GM23338 (cell line): ENCODE data around the gene HDAC11. TPM values are rescaled to one million over a fixed set of nuclear protein-coding genes. Genes with fewer than 3 reads are reported as not detected.

Experiments
- ATAC-seq: fragments of 200-7000 bp; cut with Tn5 transposase; 3 replicates; pipeline ENCODE4 v1.9.1; 2020
- DNase-seq: peaks from one replicate; pipeline ENCODE4 v3.0.0-alpha.2; 2015; ENCODE audit warnings: low spot score
- H2AFZ ChIP-seq: fragments of 200-600 bp; sonication (generic); 2 replicates; pipeline ENCODE4 v1.8.0; 2016; ENCODE audit warnings: antibody characterized with exemption, mild to moderate bottlenecking, moderate library complexity
- H3F3A ChIP-seq: fragments of 200-600 bp; sonication (generic); replicated peaks from 2 replicates; pipeline ENCODE4 v1.8.0; 2017; ENCODE audit warnings: antibody characterized with exemption, mixed run types, low read depth
- H3K27ac ChIP-seq: fragments of 200-600 bp; sonication (generic); 2 replicates; pipeline ENCODE4 v1.6.1; 2016; ENCODE audit warnings: low read depth
- H3K27me3 ChIP-seq: fragments of 200-600 bp; sonication (generic); 2 replicates; pipeline ENCODE4 v1.8.0; 2016; ENCODE audit warnings: mild to moderate bottlenecking, mixed run types, moderate library complexity; ENCODE audit not compliant: insufficient read depth
- H3K36me3 ChIP-seq: fragments of 200-600 bp; sonication (generic); 2 replicates; pipeline ENCODE4 v1.8.0; 2016; ENCODE audit warnings: mild to moderate bottlenecking; ENCODE audit not compliant: insufficient read depth
- H3K4me1 ChIP-seq: fragments of 200-600 bp; sonication (generic); 2 replicates; pipeline ENCODE4 v1.8.0; 2016; ENCODE audit warnings: mild to moderate bottlenecking, moderate library complexity; ENCODE audit not compliant: insufficient read depth
- H3K4me2 ChIP-seq: fragments of 200-600 bp; sonication (generic); 2 replicates; pipeline ENCODE4 v1.7.1; 2017; ENCODE audit warnings: mixed run types
- H3K4me3 ChIP-seq: fragments of 200-600 bp; sonication (generic); 2 replicates; pipeline ENCODE4 v1.6.1; 2016; ENCODE audit warnings: mixed run types
- H3K79me2 ChIP-seq: fragments of 200-600 bp; sonication (generic); replicated peaks from 2 replicates; pipeline ENCODE4 v1.8.0; 2017; ENCODE audit warnings: mild to moderate bottlenecking; ENCODE audit not compliant: insufficient read depth
- H3K9me2 ChIP-seq: fragments of 200-600 bp; sonication (generic); 2 replicates; pipeline ENCODE4 v1.8.0; 2017; ENCODE audit not compliant: insufficient read depth
- H4K20me1 ChIP-seq: fragments of 200-600 bp; sonication (generic); replicated peaks from 2 replicates; pipeline ENCODE4 v1.8.0; 2017; ENCODE audit warnings: mild to moderate bottlenecking; ENCODE audit not compliant: insufficient read depth
- H3K27ac Mint-ChIP-seq: 2 replicates; pipeline ENCODE4 v1.8.0; 2020; ENCODE audit warnings: inconsistent platforms, mild to moderate bottlenecking, moderate library complexity, mixed read lengths
- H3K27me3 Mint-ChIP-seq: 3 replicates; pipeline ENCODE4 v1.8.0; 2022; ENCODE audit warnings: low read depth, mild to moderate bottlenecking, moderate library complexity, mixed read lengths, inconsistent platforms; ENCODE audit not compliant: insufficient read depth, poor library complexity
- H3K36me3 Mint-ChIP-seq: 3 replicates; pipeline ENCODE4 v1.8.0; 2021; ENCODE audit warnings: low read depth, mild to moderate bottlenecking, inconsistent platforms, moderate library complexity, mixed read lengths
- H3K4me1 Mint-ChIP-seq: 3 replicates; pipeline ENCODE4 v1.8.0; 2020; ENCODE audit warnings: mild to moderate bottlenecking, inconsistent platforms, mixed read lengths
- H3K4me3 Mint-ChIP-seq: 3 replicates; pipeline ENCODE4 v1.8.0; 2021; ENCODE audit warnings: moderate library complexity, mild to moderate bottlenecking, inconsistent platforms, mixed read lengths
- H3K9me3 Mint-ChIP-seq: 3 replicates; pipeline ENCODE4 v1.8.0; 2020; ENCODE audit warnings: moderate library complexity, mild to moderate bottlenecking, inconsistent platforms, mixed read lengths
- CREB1 ChIP-seq: fragments of 250-450 bp; sonication (Bioruptor Pico); IDR thresholded peaks from 2 replicates; pipeline ENCODE4 v1.5.0; 2020; ENCODE audit warnings: low read depth, mild to moderate bottlenecking, moderate library complexity
- EZH2 ChIP-seq: fragments of 200-600 bp; sonication (generic); IDR thresholded peaks from one replicate; pipeline ENCODE4 v1.8.0; 2017; ENCODE audit warnings: antibody characterized with exemption, mild to moderate bottlenecking, low read depth; ENCODE audit not compliant: unreplicated experiment
- EZH2phosphoT487 ChIP-seq: fragments of 200-600 bp; sonication (generic); IDR thresholded peaks from one replicate; pipeline ENCODE4 v1.8.1; 2018; ENCODE audit warnings: antibody characterized with exemption; ENCODE audit not compliant: unreplicated experiment
- JUNB ChIP-seq: IDR thresholded peaks from one replicate; pipeline ENCODE4 v1.6.1; 2016; ENCODE audit warnings: antibody characterized with exemption; ENCODE audit not compliant: unreplicated experiment
- NANOG ChIP-seq: IDR thresholded peaks from 2 replicates; pipeline ENCODE4 v1.6.1; 2016; ENCODE audit warnings: antibody characterized with exemption, borderline replicate concordance
- POLR2AphosphoS5 ChIP-seq: IDR thresholded peaks from 2 replicates; pipeline ENCODE4 v1.6.1; 2016; ENCODE audit warnings: antibody characterized with exemption, low read depth
- STAT1 ChIP-seq: IDR thresholded peaks from one replicate; pipeline ENCODE4 v1.6.1; 2016; ENCODE audit warnings: antibody characterized with exemption; ENCODE audit not compliant: unreplicated experiment
- ZNF114 ChIP-seq: fragments of 250-450 bp; sonication (Bioruptor Pico); IDR thresholded peaks from 2 replicates; pipeline ENCODE4 v1.5.0; 2020; ENCODE audit warnings: mild to moderate bottlenecking, moderate library complexity
- ZNF331 ChIP-seq: fragments of 250-450 bp; sonication (Bioruptor Pico); IDR thresholded peaks from 2 replicates; pipeline ENCODE4 v1.5.0; 2020; ENCODE audit warnings: low read depth, mild to moderate bottlenecking, moderate library complexity
- polyA plus RNA-seq: library from polyadenylated mRNA; unstranded; fragments of >200 nt; fragmentation: Nextera tagmentation; extraction: Ambion mirVana; gene quantifications from 2 replicates; pipeline ENCODE4 v1.2.1, GENCODE V29; 2016
- total RNA-seq: library from RNA; depleted of rRNA; stranded (reverse); fragments of >200 nt; shearing (Covaris generic); gene quantifications from 2 replicates; pipeline ENCODE4 v1.2.3, GENCODE V29; 2014
- TF ChIP-seq, protein P1 (sequence below): IDR thresholded peaks from 2 replicates; pipeline ENCODE4 v1.6.1; 2016; ENCODE audit warnings: antibody characterized with exemption
- TF ChIP-seq, protein P2 (sequence below): IDR thresholded peaks from one replicate; pipeline ENCODE4 v1.6.1; 2018; ENCODE audit warnings: antibody characterized with exemption; ENCODE audit not compliant: unreplicated experiment
- TF ChIP-seq, protein P3 (sequence below), 2 experiments: fragments of 200-600 bp in 1 of 2; sonication (generic) in 1 of 2; conservative IDR thresholded peaks; 2 replicates each; pipeline versions ENCODE4 v1.5.1 to v1.6.1; 2016 to 2017; ENCODE audit warnings: antibody characterized with exemption in 2 of 2, low read depth in 2 of 2, mild to moderate bottlenecking in 2 of 2, moderate library complexity in 1 of 2
- TF ChIP-seq, protein P4 (sequence below): fragments of 250-450 bp; sonication (Bioruptor Pico); IDR thresholded peaks from 2 replicates; pipeline ENCODE4 v1.5.0; 2020; ENCODE audit warnings: mild to moderate bottlenecking, moderate library complexity

The HDAC11 gene
- total and polyA plus RNA-seq, 2 experiments from 2014 or later = 5.4 to 15.8 TPM

DNA sequence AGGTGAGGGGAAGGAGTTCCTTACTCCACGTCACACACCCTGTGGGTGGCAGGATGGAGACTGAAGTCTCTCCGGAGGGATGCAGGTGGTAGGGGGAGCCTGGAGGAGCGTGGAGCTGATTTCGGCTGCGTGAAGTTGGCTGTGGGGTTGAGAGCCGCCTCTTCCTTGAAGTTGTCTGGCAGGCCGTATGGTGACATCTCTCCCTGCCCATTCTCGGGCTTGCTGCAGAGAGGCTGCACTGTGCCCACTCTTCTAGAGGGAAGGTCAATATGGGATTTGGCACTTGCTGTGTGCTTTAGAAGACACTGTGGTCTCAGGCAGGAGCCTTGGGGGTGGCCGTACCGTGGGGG is 55.4 kb downstream of the HDAC11 start:
- TF ChIP-seq, protein P1, sequence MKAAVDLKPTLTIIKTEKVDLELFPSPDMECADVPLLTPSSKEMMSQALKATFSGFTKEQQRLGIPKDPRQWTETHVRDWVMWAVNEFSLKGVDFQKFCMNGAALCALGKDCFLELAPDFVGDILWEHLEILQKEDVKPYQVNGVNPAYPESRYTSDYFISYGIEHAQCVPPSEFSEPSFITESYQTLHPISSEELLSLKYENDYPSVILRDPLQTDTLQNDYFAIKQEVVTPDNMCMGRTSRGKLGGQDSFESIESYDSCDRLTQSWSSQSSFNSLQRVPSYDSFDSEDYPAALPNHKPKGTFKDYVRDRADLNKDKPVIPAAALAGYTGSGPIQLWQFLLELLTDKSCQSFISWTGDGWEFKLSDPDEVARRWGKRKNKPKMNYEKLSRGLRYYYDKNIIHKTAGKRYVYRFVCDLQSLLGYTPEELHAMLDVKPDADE = no peak
- TF ChIP-seq POLR2AphosphoS5 = no peak
- no peak for TF ChIP-seq ZNF114 (CRISPR knock-in tag)
- TF ChIP-seq STAT1 = no peak
- no peak for TF ChIP-seq EZH2phosphoT487
- TF ChIP-seq CREB1 (CRISPR knock-in tag) = no peak
- TF ChIP-seq, protein P2, sequence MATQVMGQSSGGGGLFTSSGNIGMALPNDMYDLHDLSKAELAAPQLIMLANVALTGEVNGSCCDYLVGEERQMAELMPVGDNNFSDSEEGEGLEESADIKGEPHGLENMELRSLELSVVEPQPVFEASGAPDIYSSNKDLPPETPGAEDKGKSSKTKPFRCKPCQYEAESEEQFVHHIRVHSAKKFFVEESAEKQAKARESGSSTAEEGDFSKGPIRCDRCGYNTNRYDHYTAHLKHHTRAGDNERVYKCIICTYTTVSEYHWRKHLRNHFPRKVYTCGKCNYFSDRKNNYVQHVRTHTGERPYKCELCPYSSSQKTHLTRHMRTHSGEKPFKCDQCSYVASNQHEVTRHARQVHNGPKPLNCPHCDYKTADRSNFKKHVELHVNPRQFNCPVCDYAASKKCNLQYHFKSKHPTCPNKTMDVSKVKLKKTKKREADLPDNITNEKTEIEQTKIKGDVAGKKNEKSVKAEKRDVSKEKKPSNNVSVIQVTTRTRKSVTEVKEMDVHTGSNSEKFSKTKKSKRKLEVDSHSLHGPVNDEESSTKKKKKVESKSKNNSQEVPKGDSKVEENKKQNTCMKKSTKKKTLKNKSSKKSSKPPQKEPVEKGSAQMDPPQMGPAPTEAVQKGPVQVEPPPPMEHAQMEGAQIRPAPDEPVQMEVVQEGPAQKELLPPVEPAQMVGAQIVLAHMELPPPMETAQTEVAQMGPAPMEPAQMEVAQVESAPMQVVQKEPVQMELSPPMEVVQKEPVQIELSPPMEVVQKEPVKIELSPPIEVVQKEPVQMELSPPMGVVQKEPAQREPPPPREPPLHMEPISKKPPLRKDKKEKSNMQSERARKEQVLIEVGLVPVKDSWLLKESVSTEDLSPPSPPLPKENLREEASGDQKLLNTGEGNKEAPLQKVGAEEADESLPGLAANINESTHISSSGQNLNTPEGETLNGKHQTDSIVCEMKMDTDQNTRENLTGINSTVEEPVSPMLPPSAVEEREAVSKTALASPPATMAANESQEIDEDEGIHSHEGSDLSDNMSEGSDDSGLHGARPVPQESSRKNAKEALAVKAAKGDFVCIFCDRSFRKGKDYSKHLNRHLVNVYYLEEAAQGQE = no peak
- TF ChIP-seq ZNF331 (CRISPR knock-in tag) = no peak
- TF ChIP-seq, protein P3, sequence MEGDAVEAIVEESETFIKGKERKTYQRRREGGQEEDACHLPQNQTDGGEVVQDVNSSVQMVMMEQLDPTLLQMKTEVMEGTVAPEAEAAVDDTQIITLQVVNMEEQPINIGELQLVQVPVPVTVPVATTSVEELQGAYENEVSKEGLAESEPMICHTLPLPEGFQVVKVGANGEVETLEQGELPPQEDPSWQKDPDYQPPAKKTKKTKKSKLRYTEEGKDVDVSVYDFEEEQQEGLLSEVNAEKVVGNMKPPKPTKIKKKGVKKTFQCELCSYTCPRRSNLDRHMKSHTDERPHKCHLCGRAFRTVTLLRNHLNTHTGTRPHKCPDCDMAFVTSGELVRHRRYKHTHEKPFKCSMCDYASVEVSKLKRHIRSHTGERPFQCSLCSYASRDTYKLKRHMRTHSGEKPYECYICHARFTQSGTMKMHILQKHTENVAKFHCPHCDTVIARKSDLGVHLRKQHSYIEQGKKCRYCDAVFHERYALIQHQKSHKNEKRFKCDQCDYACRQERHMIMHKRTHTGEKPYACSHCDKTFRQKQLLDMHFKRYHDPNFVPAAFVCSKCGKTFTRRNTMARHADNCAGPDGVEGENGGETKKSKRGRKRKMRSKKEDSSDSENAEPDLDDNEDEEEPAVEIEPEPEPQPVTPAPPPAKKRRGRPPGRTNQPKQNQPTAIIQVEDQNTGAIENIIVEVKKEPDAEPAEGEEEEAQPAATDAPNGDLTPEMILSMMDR (conservative IDR thresholded peaks at IDR 0.05; ENCODE audit: low read depth in 2 of 2) = no peak
- no peak for TF ChIP-seq JUNB
- TF ChIP-seq NANOG = no peak
- TF ChIP-seq EZH2 = no peak
- TF ChIP-seq, protein P4, sequence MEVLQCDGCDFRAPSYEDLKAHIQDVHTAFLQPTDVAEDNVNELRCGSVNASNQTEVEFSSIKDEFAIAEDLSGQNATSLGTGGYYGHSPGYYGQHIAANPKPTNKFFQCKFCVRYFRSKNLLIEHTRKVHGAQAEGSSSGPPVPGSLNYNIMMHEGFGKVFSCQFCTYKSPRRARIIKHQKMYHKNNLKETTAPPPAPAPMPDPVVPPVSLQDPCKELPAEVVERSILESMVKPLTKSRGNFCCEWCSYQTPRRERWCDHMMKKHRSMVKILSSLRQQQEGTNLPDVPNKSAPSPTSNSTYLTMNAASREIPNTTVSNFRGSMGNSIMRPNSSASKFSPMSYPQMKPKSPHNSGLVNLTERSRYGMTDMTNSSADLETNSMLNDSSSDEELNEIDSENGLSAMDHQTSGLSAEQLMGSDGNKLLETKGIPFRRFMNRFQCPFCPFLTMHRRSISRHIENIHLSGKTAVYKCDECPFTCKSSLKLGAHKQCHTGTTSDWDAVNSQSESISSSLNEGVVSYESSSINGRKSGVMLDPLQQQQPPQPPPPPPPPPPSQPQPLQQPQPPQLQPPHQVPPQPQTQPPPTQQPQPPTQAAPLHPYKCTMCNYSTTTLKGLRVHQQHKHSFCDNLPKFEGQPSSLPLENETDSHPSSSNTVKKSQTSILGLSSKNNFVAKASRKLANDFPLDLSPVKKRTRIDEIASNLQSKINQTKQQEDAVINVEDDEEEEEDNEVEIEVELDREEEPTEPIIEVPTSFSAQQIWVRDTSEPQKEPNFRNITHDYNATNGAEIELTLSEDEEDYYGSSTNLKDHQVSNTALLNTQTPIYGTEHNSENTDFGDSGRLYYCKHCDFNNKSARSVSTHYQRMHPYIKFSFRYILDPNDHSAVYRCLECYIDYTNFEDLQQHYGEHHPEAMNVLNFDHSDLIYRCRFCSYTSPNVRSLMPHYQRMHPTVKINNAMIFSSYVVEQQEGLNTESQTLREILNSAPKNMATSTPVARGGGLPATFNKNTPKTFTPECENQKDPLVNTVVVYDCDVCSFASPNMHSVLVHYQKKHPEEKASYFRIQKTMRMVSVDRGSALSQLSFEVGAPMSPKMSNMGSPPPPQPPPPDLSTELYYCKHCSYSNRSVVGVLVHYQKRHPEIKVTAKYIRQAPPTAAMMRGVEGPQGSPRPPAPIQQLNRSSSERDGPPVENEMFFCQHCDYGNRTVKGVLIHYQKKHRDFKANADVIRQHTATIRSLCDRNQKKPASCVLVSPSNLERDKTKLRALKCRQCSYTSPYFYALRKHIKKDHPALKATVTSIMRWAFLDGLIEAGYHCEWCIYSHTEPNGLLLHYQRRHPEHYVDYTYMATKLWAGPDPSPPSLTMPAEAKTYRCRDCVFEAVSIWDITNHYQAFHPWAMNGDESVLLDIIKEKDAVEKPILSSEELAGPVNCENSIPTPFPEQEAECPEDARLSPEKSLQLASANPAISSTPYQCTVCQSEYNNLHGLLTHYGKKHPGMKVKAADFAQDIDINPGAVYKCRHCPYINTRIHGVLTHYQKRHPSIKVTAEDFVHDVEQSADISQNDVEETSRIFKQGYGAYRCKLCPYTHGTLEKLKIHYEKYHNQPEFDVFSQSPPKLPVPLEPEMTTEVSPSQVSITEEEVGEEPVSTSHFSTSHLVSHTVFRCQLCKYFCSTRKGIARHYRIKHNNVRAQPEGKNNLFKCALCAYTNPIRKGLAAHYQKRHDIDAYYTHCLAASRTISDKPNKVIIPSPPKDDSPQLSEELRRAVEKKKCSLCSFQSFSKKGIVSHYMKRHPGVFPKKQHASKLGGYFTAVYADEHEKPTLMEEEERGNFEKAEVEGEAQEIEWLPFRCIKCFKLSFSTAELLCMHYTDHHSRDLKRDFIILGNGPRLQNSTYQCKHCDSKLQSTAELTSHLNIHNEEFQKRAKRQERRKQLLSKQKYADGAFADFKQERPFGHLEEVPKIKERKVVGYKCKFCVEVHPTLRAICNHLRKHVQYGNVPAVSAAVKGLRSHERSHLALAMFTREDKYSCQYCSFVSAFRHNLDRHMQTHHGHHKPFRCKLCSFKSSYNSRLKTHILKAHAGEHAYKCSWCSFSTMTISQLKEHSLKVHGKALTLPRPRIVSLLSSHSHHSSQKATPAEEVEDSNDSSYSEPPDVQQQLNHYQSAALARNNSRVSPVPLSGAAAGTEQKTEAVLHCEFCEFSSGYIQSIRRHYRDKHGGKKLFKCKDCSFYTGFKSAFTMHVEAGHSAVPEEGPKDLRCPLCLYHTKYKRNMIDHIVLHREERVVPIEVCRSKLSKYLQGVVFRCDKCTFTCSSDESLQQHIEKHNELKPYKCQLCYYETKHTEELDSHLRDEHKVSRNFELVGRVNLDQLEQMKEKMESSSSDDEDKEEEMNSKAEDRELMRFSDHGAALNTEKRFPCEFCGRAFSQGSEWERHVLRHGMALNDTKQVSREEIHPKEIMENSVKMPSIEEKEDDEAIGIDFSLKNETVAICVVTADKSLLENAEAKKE (CRISPR knock-in tag) = no peak
- ATAC-seq (no peak), DNase-seq (no peak)
- Histone ChIP-seq H3K27me3 (no peaks in the 10 kb centered on the region), H3K4me3 (no peak overlapping the region), H3K9me2 (no peaks in the 10 kb centered on the region), H3K4me1 (peaks cover 9% of the 10 kb centered on the region; the same call in 1 of the 2 replicates), H3K79me2 (no peaks in the 10 kb centered on the region), H3K4me2 (no peak overlapping the region), H2AFZ (no peak overlapping the region), H3K27ac (no peak overlapping the region), H4K20me1 (no peaks in the 10 kb centered on the region), H3K36me3 (no peaks in the 10 kb centered on the region), H3F3A (no peaks in the 10 kb centered on the region)
- Mint-ChIP-seq H3K9me3 (no peaks in the 10 kb centered on the region; the same call in 1 of the 3 replicates), H3K36me3 (no peaks in the 10 kb centered on the region; the same call in 2 of the 3 replicates), H3K27ac (no peak overlapping the region), H3K4me1 (peaks cover 15% of the 10 kb centered on the region), H3K27me3 (peaks cover 16% of the 10 kb centered on the region), H3K4me3 (no peak overlapping the region)
